GM21360 (cell line): ENCODE measurements around the gene FIZ1.

Source experiments
- ATAC-seq: cut with Tn5 transposase; IDR thresholded peaks from one replicate; pipeline ENCODE4 v1.9.1; 2021; ENCODE audit warnings: mild to moderate bottlenecking, moderate library complexity; ENCODE audit not compliant: unreplicated experiment

Gene FIZ1

GRCh38 chr19:55613930-55614710 lies 14.8 kb upstream of the FIZ1 start:
- ATAC-seq: no peak

- ATAC-seq: no peak
These were observed 14.1 kb upstream of the FIZ1 start for GRCh38 chr19:55613396-55613795.

- ATAC-seq: no peak
These were observed 12.8 kb upstream of the FIZ1 start for GRCh38 chr19:55611983-55612645.

- no peak for ATAC-seq
These were observed 12.1 kb upstream of the FIZ1 start for GRCh38 chr19:55611300-55611982.

GRCh38 chr19:55609326-55609725 lies 10.0 kb upstream of the FIZ1 start:
- ATAC-seq: no peak

- ATAC-seq: no peak
These were observed 7.5 kb upstream of the FIZ1 start for GRCh38 chr19:55606817-55607216.

GRCh38 chr19:55606471-55606787 lies 7.1 kb upstream of the FIZ1 start:
- ATAC-seq: no peak

- peak; percentile 16 for ATAC-seq
These were observed 6.5 kb upstream of the FIZ1 start, which contains the start of gene ZNF865 for GRCh38 chr19:55605637-55606470. Gene ZNF865 (plus strand): TSS chr19:55605647. CDS start chr19:55613619, 7,972 bp downstream.

GRCh38 chr19:55605207-55605636 lies 5.9 kb upstream of the FIZ1 start:
- peak; percentile 56 for ATAC-seq

- no peak for ATAC-seq
These were observed 4.4 kb upstream of the FIZ1 start for GRCh38 chr19:55603581-55604292.

GRCh38 chr19:55603115-55603514 lies 3.8 kb upstream of the FIZ1 start:
- ATAC-seq: no peak

GRCh38 chr19:55602104-55603001 lies 3.0 kb upstream of the FIZ1 start:
- ATAC-seq: no peak

- ATAC-seq: no peak
These were observed 1.8 kb upstream of the FIZ1 start for GRCh38 chr19:55601084-55601483.

GRCh38 chr19:55600662-55601028 lies 1.3 kb upstream of the FIZ1 start:
- ATAC-seq: no peak

GRCh38 chr19:55599842-55600661 lies 735 bp upstream of the FIZ1 start, which contains the start of gene ZNF524:
Gene ZNF524 (plus strand): TSS chr19:55600288. CDS start chr19:55602113, 1,825 bp downstream.
- peak; percentile 29 for ATAC-seq

GRCh38 chr19:55598719-55599467 lies 424 bp downstream of the FIZ1 start:
- peak; percentile 46 for ATAC-seq

- no peak for ATAC-seq
These were observed 1.3 kb downstream of the FIZ1 start for GRCh38 chr19:55598034-55598433.

- no peak for ATAC-seq
These were observed 1.8 kb downstream of the FIZ1 start for GRCh38 chr19:55597501-55597921.
